ENCODE measurements around the gene PRODH2. TPM values are rescaled to one million over a fixed set of nuclear protein-coding genes. Genes with fewer than 3 reads are reported as not detected.

PRODH2 gene
- total and polyA plus RNA-seq, 2 of the 13 experiments (the other 11 are each of a cell fraction or from before 2014, with no cell fraction given): 86.7 to 118 TPM

GRCh38 chr19:35811317-35812219 is 1.1 kb downstream of the PRODH2 start:
- Histone ChIP-seq H3K79me2 (ENCODE audit: insufficient read depth, low read length) (peaks cover 17% of the 10 kb centered on the region), H3K4me3 (replicated peaks in 1 of 3; ENCODE audit: insufficient read depth in 1 of 3, low read depth in 2 of 3, low read length in 3 of 3) (peak overlapping the region; percentile 86 to 98 (median 91)), H2AFZ (ENCODE audit: low read length) (no peak overlapping the region), H3K9ac (ENCODE audit: insufficient read depth, low read depth, low read length) (peak overlapping the region; percentile 79), H3K9me3 (ENCODE audit: low read length) (no peaks in the 10 kb centered on the region), H3K27ac (ENCODE audit: extremely low read length, insufficient read depth, low read length) (peak overlapping the region; percentile 79), H3K27me3 (ENCODE audit: control insufficient read depth in 1 of 2, insufficient read depth in 2 of 2, low read length in 2 of 2) (no peaks in the 10 kb centered on the region; a peak in 1 of 5 replicates), H4K20me1 (ENCODE audit: insufficient read depth, low read length) (no peaks in the 10 kb centered on the region), H3K36me3 (replicated peaks in 1 of 2; ENCODE audit: control insufficient read depth in 1 of 2, insufficient read depth in 2 of 2, low read length in 2 of 2) (peaks cover under 1 to 5% of the 10 kb centered on the region in 2 experiments; a peak in 3 of 5 replicates), H3K4me1 (ENCODE audit: insufficient read depth, low read length) (peaks cover 43% of the 10 kb centered on the region), H3K4me2 (ENCODE audit: low read depth, low read length) (peak overlapping the region; percentile 92)
- WGBS (ENCODE audit: low lambda C conversion rate): 0% methylated on average over 2 of the region's 18 CpGs
- FAIRE-seq (peak; percentile 67), ATAC-seq (peak; percentile 62), DNase-seq (ENCODE audit: low spot score) (no peak)
- ChIA-PET POLR2A (interaction anchor here (0.6 to 2.3 kb wide), 10 partner anchors 11 to 150 kb away, joined by 3 to 14 read pairs (median 5); partner anchors contain the start of genes LIN37, PSENEN and U2AF1L4), CTCF (ENCODE audit: low intra/inter-chr PET ratio, low total read pairs) (no interaction called here)
- in situ Hi-C loops (cut with HindIII; ENCODE audit: extremely low pct_ligation_motif_present, low pct_unique_long_range_greater_than_20kb) (loop anchor here (10.0 kb wide), 1 partner anchor 117 kb away; no protein-coding TSS in a partner anchor), intact Hi-C loops (cut with micrococcal nuclease; ENCODE audit: unreplicated experiment) (loop anchor here (1.0 to 10.0 kb wide), 4 partner anchors 34 to 120 kb away; partner anchors contain the start of gene ARHGAP33)
- no TSS peak for BruUV-seq (replicated peaks)
- TF ChIP-seq ZNF20 (CRISPR knock-in tag; IDR thresholded peaks at IDR 0.05) (no peak), KDM5B (CRISPR knock-in tag; IDR thresholded peaks at IDR 0.05; ENCODE audit: borderline replicate concordance) (0 out of 2 replicates have a peak, but pooled peaks have one; percentile 13), PBX3 (CRISPR knock-in tag; IDR thresholded peaks at IDR 0.05; ENCODE audit: borderline replicate concordance) (no peak), TFAP4 (IDR thresholded peaks at IDR 0.05; ENCODE audit: borderline replicate concordance, low read depth) (no peak; the same call in 1 of the 2 replicates), AKAP8 (CRISPR knock-in tag; IDR thresholded peaks at IDR 0.05) (no peak), ZNF570 (CRISPR knock-in tag; IDR thresholded peaks at IDR 0.05; ENCODE audit: borderline replicate concordance) (no peak), ZC3H4 (CRISPR knock-in tag; IDR thresholded peaks at IDR 0.05; ENCODE audit: borderline replicate concordance) (no peak), KDM2A (CRISPR knock-in tag; IDR thresholded peaks at IDR 0.05; ENCODE audit: borderline replicate concordance, low read depth) (0 out of 2 replicates have a peak, but pooled peaks have one; percentile 19), KLF6 (CRISPR knock-in tag; IDR thresholded peaks at IDR 0.05) (no peak), MLX (CRISPR knock-in tag; IDR thresholded peaks at IDR 0.05) (no peak), HNRNPK (IDR thresholded peaks at IDR 0.05; ENCODE audit: low read depth, low read length, poor library complexity, severe bottlenecking) (peak; percentile 70), KLF16 (CRISPR knock-in tag; IDR thresholded peaks at IDR 0.05) (peak in 1 of 2 experiments; percentile 42; a peak in 2 of 4 replicates)
- TF ChIP-seq, protein P1, sequence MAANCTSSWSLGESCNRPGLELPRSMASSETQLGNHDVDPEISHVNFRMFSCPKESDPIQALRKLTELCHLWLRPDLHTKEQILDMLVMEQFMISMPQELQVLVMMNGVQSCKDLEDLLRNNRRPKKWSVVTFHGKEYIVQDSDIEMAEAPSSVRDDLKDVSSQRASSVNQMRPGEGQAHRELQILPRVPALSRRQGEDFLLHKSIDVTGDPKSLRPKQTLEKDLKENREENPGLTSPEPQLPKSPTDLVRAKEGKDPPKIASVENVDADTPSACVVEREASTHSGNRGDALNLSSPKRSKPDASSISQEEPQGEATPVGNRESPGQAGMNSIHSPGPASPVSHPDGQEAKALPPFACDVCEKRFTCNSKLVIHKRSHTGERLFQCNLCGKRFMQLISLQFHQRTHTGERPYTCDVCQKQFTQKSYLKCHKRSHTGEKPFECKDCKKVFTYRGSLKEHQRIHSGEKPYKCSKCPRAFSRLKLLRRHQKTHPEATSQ (CRISPR knock-in tag; IDR thresholded peaks at IDR 0.05; ENCODE audit: borderline replicate concordance): no peak
- TF ChIP-seq, protein P2, sequence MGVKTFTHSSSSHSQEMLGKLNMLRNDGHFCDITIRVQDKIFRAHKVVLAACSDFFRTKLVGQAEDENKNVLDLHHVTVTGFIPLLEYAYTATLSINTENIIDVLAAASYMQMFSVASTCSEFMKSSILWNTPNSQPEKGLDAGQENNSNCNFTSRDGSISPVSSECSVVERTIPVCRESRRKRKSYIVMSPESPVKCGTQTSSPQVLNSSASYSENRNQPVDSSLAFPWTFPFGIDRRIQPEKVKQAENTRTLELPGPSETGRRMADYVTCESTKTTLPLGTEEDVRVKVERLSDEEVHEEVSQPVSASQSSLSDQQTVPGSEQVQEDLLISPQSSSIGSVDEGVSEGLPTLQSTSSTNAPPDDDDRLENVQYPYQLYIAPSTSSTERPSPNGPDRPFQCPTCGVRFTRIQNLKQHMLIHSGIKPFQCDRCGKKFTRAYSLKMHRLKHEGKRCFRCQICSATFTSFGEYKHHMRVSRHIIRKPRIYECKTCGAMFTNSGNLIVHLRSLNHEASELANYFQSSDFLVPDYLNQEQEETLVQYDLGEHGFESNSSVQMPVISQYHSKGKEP (CRISPR knock-in tag; IDR thresholded peaks at IDR 0.05): no peak
